Ureter (tissue), 1 donor: ENCODE measurements around the gene EEF1A2. TPM values are rescaled to one million over a fixed set of nuclear protein-coding genes. Genes with fewer than 3 reads are reported as not detected.

ENCODE experiments used
- DNase-seq: peaks from one replicate; pipeline ENCODE4 v3.0.0-alpha.2; 2020; ENCODE audit warnings: low spot score
- total RNA-seq: library from RNA; stranded (reverse); gene quantifications from one replicate; pipeline ENCODE4 v1.2.4, GENCODE V29; 2023
- donor health status: DM: yes; HTN: yes; CAD: no.

The EEF1A2 gene
- total RNA-seq: 20.2 TPM

DNA sequence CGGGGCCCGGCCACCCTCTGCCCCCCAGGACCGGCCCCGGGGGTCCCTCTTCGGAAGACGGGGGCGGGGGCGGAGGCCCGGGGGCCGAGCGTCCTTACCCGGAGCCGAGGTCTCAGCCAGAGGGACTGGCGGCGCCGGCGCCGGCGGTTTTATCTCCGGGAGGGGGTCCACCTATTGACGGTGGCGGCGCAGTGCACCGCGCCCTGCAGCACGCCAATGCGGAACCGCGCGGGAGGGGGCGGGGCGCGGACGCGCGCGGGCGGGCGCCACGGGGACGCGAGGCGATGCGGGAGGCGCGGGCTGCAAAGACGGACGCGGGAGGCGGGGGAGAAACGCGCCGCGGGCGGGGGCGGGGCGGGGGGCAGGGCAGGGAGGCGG is at the start of gene EEF1A2:
Gene EEF1A2, minus strand, starts transcription at position 124 of the 378 bp plus-strand sequence. CDS start 1,320 bp downstream, outside the sequence.
- no peak for DNase-seq

DNA sequence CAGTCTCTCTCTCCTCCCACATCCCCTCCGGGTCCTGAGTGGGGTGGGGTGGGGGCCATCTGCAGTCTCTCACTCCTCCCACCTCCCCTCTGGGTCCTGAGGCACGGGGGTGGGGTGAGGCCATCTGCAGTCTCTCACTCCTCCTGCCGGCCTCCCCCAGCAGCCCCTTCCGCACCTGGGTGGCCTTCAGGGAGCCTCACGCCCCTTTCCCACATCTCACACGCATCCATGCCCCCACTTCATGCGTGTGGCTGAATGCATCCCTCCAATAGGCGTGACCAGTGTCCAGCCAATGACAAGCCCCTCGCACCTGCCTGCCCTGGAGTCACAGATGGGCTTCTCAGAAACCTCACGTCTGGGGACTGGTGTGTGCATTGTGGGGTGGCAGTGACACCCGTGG is 49.7 kb upstream of the EEF1A2 start:
- DNase-seq: no peak

DNA sequence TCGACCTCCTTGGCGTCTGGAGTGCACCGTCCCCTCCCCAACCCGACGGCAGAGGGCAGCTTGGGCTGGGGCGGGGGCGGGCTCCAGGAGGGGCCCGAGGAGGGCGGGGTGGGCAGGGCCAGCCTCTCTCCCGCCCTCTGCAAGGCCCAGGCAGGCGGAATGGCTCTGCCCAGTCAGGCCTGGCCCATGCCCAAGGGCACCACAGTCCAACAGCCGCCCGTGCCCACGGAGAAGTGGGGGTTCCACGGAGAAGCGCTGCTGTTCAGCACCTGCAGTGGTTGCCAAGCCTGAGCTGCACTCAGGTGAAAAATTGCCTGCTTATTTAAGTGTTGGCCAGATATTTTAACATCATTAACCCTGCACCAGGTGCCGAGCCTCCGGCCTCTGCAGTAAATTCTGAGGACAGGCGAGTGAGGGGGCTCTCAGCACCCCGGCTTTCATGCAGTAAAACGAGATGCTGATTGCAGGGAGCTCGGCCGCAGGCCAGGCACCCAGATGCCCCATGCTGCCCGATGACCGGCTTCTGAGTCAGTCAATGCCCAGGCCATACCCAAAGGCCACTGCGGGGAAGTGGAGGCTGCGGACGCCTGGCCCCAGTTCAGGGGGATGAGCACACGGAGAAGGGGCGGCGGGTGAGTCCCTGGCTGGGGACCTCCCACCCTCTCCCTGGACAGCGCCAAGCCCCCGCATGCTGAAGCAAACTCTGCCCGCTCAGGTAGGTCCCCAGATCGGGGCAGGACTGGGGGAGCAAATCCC is 49.0 kb upstream of the EEF1A2 start, which contains the start of gene SRMS:
Gene SRMS, minus strand, starts transcription at position 25 of the 756 bp plus-strand sequence. CDS start 286 bp downstream, outside the sequence.
- no peak for DNase-seq

DNA sequence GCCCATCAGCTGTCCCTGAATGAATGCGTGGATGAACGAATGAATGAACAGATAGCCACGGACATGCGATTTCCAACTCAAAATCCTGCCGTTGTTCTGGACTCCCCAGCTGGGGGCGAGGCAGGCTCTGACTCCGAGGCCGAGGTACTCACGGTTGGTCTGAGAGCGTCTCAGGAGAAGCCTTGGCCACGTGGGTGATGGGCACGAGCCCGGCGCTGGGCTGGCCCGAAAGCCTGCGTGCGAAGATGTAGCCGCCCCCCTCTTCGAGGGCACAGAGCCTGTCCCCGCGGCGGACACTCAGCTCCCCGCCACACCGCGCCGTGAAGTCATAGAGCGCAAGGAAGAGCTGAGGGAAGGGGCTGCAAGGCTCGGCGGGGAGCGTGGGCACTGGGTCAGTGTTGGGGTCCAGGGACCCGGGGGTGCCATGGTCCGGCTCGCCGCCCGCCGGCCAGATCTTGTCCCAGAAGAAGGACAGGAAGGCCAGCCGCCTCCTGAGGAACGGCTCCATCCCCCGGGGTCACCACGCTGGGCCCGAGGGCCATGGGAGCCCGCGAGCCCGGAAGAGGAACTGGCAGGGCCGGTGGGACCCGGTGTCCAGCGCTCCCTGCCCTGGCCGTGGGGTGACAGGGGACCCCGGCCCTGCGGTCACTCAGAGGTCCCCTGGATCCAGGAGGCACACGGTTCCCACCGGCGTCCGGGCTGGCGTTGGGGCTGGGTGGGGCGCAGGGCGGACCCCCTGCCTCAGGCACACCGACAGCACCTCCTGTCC is 48.3 kb upstream of the EEF1A2 start:
- DNase-seq: no peak

DNA sequence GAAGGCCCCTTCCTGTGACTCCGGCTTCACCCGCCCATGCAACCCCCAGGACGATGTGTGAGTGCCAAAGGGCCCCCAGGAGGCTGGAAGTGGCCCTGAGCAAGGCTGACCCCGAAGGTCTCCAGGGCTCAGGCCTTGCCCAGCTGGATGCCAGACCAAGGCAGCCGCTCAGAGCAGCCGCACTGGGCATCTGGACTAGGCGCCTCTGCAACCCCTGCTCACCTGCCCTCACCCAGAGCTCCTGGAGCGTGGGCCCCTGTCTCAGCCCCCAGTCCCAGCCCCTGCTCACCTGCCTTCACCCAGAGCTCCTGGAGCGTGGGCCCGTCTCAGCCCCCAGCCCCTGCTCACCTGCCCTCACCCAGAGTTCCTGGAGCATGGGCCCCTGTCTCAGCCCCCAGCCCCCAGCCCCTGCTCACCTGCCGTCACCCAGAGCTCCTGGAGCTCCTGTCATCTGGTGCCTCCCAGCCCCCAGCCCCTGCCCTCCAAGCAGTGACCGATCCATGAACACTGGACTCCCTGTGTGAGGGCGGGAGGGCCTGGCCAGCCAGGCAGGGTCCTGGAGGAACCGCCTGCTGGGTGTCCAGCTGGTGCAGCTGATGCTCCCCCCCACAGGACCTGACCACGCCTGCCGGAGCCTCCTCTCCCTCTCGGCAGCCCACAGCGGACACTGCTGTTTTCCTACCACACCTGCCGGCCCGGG is 47.5 kb upstream of the EEF1A2 start:
- no peak for DNase-seq

DNA sequence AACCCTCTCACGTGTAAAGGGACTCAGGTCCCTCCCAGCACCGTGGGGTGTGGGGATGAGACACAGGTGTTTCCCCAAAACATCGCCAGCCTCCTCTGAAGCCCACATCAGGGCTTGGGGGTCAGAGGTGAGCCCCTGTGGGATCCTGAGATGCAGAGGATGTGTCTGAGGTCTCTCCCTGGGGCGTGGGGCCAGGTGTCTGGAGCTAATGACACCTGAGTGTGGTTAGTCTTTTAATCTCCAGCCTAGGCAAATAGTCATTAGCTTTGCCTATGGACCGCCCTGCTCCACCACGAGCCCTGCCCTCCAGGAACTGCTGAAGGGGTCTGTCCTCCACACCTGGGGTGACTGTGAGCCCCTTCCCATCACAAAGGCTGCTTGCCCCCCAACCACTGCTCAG is 46.9 kb upstream of the EEF1A2 start:
- no peak for DNase-seq

DNA sequence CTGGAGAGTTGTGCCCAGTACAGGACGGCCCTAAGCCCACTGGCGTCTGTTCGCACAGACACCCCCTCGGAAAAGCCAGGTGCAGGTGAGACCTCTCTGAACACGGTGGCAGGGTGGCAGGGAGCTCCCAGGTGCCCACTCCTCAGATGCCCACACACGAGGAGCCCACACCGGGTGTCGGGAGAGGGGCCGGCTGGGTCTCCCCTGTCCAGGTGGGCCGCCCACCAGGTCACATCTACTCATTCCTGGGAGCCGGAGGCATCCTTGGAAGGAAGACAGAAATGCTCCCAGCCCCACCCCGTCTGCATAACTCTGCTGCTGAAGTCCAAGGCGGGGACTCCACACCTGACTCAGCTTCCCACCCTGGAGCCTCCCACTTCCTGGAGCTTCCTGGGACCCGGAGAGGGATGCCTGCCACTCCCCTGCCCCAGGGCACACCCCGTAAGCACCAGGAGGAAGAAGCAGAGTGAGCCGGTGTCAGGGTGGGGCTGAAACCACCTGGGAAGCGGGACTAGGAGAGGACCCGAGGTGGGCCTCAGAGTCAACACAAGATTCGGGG is 46.2 kb upstream of the EEF1A2 start:
- no peak for DNase-seq

DNA sequence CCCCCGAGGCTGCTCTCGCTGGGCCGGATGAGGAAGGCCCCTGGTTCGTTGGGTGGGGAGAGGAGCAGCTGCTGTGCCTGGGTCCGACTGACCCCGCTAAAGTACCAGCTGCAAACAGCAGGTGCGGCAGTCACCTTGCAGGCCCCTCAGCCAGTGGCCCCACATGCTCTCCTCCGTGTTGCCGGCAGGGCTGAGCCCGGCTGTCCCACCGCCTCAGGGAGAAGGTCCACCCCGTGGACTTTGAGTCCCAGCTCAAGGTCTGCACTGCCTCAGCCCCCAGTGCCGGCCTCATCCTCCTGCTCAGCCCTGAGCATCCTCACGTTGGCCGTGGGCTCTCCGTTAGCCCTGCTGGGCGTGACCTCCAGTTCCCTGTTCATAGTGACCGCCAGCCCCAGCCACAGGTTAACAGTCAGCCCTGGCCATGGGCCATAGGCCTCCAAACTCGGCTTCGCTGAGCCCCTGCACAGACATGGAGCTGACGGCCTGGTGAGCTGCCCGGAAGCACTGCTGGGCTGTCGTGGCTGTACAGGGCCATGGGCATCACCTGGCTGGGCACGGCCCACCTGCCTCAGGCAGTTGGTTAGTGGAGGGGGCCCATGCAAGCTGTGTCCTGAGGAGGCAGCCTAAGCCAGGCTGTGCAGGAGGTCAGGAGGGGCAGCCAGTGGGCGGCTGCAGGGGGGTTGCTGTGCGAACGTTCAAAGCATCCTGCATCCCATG is 45.5 kb upstream of the EEF1A2 start:
- DNase-seq: no peak

DNA sequence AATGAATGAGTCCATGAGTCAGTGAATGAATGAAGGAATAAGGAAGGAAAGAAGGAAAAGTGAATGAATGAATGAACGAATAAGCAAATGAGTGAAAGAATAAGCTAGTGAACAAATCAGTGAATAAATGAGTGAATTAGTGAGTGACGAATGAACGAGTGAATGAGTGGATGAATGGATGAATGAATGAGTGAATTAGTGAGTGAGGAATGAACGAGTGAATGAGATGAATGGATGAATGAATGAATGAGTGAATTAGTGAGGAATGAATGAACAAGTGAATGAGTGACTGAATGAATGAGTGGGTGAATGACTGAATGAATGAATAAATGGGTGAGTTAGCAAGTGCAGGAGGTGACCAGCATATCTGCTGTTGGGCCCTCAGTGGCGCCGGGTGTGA is 44.9 kb upstream of the EEF1A2 start:
- no peak for DNase-seq

DNA sequence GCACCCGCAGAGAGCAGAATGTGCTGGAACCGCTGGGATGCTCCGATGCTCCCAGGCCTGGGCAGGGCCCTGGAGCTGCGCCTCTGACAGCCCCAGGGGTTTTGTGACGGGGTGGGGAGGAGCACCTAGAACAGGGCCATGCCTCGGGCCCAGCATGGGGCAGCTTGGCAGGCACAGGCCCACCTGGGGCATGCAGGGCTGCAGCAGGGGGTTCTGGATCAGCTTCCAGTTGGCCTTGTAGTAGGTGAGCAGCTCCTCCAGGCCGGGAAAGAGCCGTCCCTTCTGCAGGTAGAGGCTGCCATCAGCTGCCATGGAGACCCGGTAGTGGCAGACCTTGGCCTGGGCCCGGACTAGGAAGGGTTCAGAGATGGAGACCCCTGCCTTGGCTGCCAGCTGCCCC is 44.2 kb upstream of the EEF1A2 start:
- no peak for DNase-seq

DNA sequence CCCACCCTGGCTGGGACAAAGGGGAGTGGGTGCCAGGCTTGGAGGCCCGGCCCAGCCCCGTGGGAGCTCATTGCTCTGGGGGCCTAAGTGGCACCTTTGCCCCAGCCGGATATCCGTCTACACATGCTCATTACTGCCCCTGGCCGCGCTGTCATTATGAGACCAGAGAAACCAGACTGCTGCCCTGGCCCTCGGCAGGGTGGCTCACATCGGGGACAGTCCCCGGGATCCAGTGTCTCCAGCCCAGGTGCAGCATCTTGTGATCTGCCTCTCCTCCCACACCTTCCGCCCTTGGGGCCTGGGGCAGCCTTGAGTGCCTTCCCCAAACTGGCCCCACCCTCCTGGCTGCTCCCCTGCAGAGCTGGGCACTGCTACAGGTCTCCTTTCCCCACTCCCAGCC is 43.8 kb upstream of the EEF1A2 start:
- DNase-seq: no peak

DNA sequence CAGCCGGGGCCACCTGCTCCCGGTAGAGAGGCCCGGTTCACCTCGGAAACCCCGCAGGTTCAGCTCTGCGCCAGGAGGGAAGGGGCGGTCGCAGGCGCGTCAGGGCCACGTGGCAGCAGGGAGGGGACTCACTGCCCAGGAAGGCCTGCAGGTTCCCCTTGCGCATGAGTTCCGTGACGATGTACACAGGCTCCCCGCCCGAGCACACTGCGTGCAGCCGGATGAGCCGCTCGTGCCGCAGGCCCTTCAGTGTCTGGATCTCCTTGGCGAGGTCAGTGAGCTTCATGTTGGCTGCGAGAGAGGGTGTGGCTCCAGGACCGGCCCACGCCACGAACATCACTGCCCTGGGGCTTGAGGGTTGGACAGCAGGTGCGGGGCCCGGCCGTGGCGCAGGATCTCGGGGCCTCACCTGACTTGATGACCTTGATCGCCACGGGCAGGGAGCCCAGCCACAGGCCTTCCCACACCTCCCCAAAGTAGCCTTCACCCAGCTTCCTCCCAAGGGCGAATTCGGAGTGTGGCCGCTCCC is 43.2 kb upstream of the EEF1A2 start:
- no peak for DNase-seq

DNA sequence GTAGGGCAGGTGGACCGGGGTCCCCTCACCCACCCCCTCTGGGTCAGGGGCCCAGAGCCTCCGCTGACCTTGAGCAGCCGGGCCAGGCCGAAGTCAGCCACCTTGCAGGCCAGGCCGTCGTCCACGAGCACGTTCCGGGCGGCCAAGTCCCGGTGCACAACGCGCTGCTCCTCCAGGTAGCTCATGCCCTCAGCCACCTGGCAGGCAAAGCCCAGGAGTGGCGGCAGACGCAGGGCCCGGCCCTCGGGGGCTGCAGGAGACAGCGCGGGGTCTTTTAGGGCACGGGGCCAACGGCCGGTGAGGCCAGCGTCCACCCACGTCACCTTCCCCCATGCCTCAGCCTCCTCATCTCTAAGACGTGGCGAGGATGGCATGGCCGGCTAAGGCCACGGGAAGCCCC is 42.5 kb upstream of the EEF1A2 start:
- no peak for DNase-seq

DNA sequence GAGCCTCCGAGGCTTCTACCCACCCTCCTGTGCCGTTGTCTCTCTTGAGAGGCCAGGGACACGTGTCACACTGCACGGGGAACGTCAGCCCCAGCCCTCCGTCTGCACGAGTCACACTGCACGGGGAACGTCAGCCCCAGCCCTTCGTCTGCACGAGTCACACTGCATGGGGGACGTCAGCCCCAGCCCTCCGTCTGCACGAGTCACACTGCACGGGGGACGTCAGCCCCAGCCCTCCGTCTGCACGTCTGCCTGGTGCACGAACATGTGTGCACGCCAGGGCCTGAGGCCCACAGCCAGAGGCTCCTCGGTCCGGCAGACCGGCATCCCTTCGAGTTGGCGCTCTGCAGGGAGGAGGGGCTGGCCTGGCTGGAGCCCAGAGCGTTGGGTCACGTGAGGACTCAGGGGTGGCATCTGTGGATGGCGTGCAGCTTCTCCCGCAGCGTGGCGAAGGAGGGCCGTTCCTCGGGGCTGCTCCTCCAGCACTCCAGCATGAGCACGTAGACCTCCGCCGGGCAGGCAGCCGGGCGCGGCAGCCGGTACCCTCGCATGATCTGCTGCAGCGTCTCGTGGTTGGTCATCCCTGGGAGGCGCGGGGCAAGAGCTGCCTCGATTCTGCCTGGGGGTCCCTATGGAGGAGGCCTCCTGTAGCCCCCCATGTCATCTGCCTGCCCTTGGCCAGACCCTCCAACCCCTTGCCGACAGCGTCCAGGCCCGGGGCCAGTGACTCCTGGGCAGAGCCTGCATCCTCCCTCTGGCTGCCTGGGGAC is 41.7 kb upstream of the EEF1A2 start:
- DNase-seq: no peak

DNA sequence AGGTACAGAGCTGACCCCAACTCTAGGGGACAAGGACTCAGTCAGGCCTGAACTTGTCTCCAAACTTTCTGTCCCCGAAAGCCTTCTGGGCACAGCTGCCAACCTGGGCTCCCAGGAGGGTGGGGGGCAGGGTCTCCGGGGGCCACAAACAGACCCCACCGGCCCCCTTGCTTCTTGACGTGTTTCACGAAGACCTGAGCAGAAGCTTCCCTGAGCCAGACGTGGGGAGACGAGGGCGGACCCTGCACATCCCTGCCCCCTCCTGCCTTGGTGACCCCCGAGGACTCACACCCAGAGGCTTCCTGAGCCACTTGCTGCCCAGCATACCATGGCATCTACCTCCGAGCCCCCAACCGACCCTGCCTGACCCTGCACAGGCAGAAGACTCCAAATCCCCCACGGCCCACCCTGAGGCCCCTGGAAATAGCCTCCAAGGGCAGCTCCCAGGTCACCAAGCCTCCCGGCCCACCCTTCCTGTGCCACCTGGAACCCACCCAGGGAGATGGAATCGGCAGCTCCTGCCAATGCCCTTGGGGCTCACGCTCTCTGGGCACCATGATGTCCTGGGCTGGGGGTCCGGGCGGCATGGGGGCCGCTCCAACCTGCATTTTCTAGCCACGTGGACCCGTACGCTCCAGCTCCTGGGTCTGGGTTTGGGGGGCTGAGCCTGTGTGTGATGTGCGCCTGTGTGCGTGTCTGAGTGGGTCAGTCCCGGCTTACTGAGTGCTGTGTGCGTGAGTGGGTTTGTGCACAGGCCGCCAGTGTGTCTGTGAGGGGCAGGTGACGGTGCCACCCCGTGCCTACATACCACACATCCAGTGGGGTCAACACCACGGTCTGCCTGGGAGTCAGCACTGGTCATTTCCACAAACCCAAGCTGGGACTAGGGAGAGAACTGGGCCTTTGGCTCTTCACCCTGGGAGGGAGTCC is 40.8 kb upstream of the EEF1A2 start:
- no peak for DNase-seq

DNA sequence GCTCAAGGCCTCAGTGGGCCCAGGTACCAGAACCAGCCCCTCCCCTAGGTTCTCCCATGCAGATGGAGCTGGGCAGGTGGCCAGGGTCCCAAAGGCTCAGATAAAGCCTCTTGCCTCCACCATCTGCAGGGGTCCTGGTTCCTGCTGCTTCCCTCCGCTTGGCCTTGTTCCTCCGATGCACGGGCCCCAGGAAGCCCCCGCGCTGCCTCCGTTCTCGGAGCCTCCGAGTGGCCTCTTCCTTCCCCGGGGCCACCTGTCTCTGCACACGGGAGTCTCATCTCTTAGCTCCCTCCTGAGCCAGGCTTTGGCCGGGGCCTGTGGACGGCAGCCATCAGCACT is 40.2 kb upstream of the EEF1A2 start:
- no peak for DNase-seq

DNA sequence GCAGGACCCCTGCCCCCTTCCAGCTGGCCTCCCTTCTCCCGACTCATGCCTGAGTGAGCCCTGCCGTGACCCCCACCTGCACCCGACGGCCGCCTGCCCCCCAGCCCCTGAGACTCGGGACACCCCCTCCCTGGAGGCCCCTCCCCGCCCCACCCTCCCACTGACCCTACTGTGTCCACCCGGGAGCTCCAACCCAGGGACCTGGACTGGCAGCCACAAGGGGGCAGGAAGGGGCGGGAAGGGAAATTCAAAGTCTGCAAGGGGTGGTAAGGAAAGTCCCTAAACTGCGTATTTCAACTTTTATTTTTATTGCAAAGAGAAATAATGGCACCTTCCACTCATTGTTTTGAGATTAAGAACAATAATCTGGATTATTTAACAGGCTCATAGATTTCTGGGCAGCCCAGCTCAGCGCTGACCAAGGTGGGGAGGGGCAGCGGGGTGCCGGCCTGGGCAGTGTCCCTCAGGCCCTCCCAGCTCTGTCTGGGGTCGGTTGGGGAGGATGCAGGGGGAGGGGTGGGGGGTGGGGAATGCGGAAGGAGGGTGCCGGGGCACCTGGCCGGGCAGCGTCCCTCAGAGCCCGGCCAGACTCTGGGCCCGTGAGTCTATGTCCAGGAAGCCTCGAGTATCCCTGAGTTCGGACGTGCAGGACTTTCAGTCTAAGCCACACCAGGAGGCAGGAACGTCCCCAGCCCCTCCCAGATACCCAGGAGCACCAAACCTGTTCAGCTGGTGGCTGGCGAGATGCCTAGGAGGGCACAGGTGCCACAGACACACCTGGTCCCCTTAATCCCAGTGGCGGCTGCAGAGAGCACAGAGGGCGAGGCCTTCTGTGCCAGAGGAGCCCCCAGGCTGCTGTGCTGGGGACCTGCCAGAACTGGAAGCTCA is 39.6 kb upstream of the EEF1A2 start:
- DNase-seq: peak; percentile 94

DNA sequence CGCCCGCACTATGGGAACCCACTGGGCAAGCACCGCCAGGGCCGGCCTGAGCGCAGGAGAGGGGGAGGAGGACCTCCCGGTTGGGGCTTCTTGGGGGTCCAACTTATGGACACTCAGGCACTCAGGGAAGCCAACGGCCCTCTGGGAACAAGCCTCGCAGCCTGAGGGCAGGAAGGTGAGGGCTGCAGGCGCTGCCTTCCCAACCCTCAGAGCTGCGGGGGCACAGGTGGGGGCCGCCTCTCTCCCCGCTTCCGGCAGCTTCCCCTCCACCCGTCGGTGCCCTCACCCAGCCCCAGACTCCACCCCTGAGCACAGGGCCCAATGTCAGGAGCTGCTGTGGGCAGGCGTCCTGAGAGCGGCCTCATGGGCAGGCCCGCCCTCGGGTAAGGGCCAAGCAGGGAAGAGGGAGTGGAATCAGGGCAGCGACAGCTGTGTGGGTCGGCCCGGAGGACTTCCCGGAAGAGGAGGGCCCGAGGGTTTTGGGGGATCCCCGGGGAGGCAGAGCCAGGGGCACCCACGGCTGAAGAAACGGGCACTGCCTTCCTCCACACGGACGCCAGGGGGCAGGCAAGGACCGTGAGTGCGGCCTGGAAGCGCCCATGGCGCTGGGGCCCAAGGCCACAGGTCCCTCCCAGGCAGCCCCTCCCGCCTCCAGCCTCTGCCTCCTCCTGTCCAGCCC is 38.8 kb upstream of the EEF1A2 start:
- DNase-seq: peak; percentile 95
